Ramos (cell line): ENCODE measurements around the gene ARPC2.

Source experiments
- in situ Hi-C: fragments of 300-500 bp; cut with MboI; formaldehyde crosslinking; loops from one replicate; pipeline ENCODE4 v1.14.3; 2022; ENCODE audit warnings: low sequenced_read_pairs; ENCODE audit not compliant: unreplicated experiment

ARPC2 gene

GRCh38 chr2:218249691-218250090, 32.7 kb downstream of the ARPC2 start:
- in situ Hi-C loops: no loop called here

DNA sequence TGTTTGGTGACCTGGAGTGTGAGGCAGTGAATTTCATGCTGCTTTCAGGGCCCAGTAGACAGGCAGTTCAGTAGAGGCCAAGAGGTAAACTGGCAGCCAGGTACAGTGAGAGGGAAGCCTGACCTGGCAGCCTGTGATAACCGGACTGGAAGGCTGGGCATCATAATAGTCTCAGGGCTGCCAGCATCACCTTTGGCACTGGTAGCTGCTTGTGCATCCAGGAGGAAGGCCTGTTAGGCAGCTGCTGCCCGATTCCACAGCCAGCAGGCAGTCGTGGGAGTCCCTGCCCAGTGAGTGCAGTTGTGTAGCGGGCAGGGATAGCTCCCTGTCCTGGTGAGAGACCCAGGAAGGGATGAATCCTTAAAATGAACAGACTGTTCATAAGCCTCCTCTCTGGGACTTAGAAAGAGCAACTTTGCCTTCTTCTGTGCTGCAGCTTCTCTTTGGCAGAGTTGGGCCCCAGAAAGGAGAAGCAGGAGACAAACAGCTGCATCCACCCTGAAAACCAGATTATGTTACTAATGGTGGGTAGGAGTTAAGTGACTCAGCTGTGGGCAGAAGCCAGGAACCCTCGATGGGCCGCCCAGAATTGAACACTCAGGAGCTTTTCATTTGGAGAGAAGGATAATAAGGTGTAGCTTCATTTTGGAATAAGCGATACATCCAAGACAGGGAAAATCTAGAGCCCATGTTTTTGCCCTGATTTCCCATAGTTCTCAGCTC, 35.7 kb downstream of the ARPC2 start:
- in situ Hi-C loops: no loop called here

GRCh38 chr2:218253232-218253625, 36.2 kb downstream of the ARPC2 start:
- in situ Hi-C loops: no loop called here

GRCh38 chr2:218255446-218255845, 38.5 kb downstream of the ARPC2 start:
- in situ Hi-C loops: no loop called here

DNA sequence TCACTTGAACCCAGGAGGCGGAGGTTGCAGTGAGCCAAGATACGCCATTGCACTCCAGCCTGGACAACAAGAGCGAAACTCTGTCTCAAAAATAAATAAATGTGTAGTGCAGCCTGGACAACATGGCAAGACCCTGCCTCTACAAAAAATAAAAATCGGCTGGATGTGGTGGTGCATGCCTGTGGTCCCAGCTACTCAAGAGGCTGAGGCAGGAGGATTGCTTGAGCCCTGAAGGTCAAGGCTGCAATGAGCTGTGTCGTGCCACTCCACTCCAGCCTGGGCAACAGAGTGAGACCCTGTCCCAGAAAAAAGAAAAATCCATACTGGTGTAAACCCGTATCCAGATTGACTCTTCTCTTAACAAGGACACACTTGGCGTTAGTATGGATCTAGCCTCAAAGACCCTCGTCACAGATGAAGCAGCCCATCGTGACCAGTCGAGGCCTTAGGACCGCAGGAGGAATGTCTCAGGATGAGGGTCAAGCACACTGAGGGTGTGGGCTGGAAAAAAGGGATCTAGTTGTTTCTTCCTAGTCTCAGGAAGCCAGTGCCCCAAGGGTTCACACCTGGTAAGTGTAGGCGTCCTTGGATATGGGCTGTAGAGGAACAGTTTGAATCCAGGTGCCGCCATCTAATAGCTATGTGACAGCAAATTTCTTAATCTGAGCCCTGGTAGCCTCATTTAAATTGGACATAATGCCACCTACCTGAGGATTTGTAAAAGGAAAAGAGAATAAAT, 39.8 kb downstream of the ARPC2 start:
- in situ Hi-C loops: no loop called here

GRCh38 chr2:218257390-218257981, 40.5 kb downstream of the ARPC2 start:
- in situ Hi-C loops: no loop called here

- in situ Hi-C loops: no loop called here
Measured at GRCh38 chr2:218259099-218259961, 42.3 kb downstream of the ARPC2 start.

GRCh38 chr2:218260166-218260565, 43.2 kb downstream of the ARPC2 start:
- in situ Hi-C loops: no loop called here

DNA sequence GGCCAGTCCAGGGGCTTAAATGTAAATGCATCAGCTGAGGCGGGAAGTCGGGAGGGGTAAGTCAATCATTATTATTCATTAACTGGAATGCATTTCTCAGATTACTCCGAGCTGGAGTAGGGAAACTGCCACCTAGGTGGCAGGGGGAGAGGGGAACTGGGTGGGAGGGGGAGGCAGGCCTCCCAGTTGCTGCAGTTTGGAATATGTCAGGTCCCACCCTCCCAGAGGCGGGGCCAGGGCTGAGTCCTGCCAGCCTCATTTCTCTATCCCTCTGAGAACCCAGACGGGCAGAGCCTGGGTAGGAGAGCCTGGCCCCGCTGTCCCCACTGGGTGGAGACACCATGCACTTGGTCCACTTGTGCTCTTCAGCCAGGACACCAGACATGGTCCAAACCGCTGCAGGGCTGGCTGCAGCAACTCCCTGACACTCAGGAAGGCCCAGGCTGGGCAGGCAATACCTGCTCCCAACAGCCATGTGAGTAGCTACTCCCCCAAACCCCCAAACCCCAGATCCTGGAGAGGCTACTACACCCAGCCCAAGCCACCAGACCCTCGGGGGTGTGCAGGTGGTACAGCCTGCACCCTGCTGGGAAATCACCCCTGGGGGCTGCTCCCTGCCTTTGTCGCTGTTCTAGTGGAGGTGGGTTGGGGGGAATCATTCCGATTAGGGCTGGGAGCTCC, 43.9 kb downstream of the ARPC2 start, which contains the start of gene GPBAR1:
Gene GPBAR1, plus strand, starts transcription at position 274 of the 681 bp plus-strand sequence. CDS start 1,710 bp downstream, outside the sequence.
- in situ Hi-C loops: no loop called here

DNA sequence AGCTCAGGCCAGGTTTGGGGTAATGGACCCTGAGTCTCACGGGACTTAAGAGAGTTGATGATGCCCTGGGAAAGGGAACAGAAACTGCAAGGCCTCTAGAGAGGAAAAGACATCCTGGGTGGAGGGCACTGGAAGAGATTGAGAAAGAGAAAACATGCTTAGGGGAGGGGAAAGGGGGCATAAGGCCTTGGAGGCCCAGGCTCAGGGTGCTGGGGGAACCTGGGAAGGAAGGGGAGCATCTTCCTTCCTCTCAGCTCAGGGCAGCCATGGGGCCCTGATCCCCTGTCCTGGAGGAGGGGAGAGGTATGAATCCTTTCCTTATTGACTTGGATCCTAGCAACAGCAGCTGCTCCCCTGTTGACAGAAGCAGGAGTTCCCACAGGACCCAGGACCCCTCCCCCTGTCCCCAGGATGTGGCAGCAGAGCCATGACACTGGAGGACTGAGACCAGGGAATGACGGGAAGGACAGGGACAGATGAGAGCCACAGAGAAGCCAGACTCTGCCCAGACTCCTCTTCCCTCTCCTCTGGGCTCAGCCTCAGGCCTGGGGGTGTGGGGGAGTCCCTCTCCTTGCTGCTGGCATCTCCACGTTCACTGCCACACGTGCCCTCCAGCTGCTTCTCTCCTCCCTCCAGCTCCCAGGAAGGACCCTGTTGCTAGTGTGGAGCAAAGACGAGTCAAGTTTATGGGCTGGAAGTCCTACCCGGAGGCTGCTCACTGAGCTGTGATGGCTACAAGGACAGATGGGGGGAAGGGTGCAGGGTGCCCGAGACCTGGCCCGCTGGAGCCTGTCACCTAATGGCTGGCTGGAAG, 44.6 kb downstream of the ARPC2 start:
- in situ Hi-C loops: no loop called here

GRCh38 chr2:218262237-218262600, 45.2 kb downstream of the ARPC2 start:
- in situ Hi-C loops: no loop called here

DNA sequence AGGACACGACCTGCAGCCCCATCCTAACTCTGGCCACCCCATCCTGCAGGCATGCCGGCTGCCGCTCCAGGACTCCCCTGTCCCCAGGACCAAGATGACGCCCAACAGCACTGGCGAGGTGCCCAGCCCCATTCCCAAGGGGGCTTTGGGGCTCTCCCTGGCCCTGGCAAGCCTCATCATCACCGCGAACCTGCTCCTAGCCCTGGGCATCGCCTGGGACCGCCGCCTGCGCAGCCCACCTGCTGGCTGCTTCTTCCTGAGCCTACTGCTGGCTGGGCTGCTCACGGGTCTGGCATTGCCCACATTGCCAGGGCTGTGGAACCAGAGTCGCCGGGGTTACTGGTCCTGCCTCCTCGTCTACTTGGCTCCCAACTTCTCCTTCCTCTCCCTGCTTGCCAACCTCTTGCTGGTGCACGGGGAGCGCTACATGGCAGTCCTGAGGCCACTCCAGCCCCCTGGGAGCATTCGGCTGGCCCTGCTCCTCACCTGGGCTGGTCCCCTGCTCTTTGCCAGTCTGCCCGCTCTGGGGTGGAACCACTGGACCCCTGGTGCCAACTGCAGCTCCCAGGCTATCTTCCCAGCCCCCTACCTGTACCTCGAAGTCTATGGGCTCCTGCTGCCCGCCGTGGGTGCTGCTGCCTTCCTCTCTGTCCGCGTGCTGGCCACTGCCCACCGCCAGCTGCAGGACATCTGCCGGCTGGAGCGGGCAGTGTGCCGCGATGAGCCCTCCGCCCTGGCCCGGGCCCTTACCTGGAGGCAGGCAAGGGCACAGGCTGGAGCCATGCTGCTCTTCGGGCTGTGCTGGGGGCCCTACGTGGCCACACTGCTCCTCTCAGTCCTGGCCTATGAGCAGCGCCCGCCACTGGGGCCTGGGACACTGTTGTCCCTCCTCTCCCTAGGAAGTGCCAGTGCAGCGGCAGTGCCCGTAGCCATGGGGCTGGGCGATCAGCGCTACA, 45.9 kb downstream of the ARPC2 start:
- in situ Hi-C loops: no loop called here

- in situ Hi-C loops: no loop called here
Measured at GRCh38 chr2:218263817-218264641, 47.0 kb downstream of the ARPC2 start.

DNA sequence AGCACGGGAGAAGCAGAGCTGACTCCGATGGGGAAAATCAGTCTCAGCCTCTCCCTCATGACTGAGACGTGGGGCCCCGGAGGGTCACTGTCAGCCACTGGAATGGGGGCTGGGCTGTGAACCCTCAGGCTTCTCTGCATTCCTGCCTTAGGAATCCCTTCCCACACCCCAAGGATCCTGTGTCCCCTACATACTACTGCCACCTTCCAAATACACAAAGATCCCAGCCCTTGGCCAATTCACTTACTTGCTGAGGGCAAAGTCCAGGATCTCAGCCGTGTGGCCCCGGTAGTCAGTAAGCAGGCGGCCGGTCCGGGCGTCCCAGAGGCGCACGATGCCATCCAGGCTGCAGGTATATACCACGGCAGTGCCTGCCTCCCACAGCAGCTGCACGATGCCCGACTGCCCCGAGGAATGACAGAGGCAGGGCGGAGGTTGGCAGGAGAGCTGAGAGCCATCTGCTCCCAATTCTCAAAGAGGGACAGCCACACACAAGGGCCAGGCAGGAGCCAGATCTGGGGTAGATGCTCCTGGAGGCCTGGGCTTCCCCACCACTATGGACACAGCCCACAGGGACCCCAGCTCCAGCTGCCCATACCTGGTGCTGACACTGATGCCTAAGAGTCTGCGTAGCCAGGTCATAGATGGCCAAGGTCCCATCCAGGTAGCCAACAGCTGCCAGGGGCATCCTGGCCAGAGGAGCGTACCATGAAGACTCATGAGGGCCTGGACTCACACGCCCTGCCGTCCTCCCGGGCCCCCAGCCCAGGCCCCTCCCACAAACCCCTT, 48.0 kb downstream of the ARPC2 start:
- in situ Hi-C loops: loop anchor here (5.0 kb wide), 1 partner anchor 78 kb away; no protein-coding TSS in a partner anchor

DNA sequence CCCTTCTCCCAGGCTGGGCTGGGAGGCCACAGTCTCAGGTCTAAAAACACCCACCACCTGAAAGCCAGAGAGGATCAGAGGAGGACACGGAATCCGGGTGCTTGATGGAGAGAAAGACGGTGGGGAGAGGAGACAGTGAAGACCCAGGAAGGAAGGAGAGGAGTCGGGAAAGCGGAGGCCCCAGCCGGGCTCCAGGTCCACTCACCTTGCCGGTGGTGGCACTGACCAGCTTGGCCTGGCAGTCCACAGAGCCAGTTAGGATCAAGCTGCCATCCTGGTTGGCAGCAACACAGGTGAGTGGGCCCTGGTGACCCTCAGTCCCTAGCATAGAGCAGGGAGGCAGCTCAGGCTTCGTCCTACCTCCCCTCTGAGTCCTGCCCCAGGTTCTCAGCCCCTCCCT, 48.6 kb downstream of the ARPC2 start:
- in situ Hi-C loops: loop anchor here (5.0 kb wide), 1 partner anchor 78 kb away; no protein-coding TSS in a partner anchor

DNA sequence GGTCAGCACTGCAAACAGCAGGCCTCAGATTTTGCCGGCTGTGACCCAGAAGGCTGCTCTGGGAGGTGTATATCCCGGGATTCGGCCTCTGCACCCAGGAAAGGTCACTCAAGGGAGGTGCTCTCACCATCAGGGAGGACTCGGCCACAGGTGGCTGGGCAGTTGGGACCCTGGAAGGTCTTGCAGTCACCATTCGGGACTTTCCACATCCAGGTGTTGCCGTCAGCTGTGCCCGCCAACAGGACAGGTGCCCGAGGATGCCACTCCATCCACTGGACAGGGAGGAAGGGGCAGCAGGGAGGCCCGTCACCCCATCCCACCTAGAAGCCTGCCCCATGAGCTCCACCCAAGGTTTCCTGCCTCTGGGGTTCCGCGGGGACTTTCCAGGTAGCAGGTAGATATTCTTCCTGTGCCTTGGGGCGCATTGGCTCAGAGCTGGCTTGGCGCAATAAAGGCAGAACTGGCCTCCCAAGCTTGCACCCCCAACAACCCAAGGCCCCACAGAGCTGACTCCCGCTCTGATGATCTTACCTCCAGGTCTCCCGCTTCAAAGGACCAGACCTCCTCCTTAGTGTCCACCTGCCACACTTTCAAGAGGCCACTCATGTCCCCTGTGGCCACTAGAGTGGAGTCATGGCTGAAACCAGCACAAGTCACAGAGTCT, 49.5 kb downstream of the ARPC2 start:
- in situ Hi-C loops: loop anchor here (5.0 kb wide), 1 partner anchor 79 kb away; no protein-coding TSS in a partner anchor
